Activated B cell treated with CpG ODN at 0.5 μM for 24 hours (primary cell): ENCODE results near the gene FBN2. TPM values are rescaled to one million over a fixed set of nuclear protein-coding genes. Genes with fewer than 3 reads are reported as not detected.

Source experiments
- ATAC-seq: fragments of 200-7000 bp; cut with Tn5 transposase; one replicate; pipeline ENCODE4 v1.10.0; 2021; ENCODE audit warnings: low read depth, mild to moderate bottlenecking, moderate library complexity
- CTCF ChIA-PET: fragments of 350-600 bp; sonication (Branson Sonifier 250); formaldehyde crosslinking; loops from one replicate; lab custom pipeline; 2021; ENCODE audit warnings: antibody characterized with exemption; lab: Charles Lee
- POLR2A ChIA-PET: fragments of 350-600 bp; sonication (Branson Sonifier 250); formaldehyde crosslinking; loops from one replicate; lab custom pipeline; 2021; ENCODE audit warnings: antibody characterized with exemption; lab: Charles Lee
- DNase-seq: peaks from one replicate; pipeline ENCODE4 v3.0.0; 2022
- H3K27ac Mint-ChIP-seq: one replicate; pipeline ENCODE4 v1.8.0; 2020; ENCODE audit warnings: mixed read lengths
- H3K27me3 Mint-ChIP-seq: one replicate; pipeline ENCODE4 v1.8.0; 2021; ENCODE audit warnings: mixed read lengths
- H3K36me3 Mint-ChIP-seq: one replicate; pipeline ENCODE4 v1.8.0; 2021; ENCODE audit warnings: low read depth, mixed read lengths
- H3K4me1 Mint-ChIP-seq: one replicate; pipeline ENCODE4 v1.8.0; 2021; ENCODE audit warnings: mixed read lengths
- H3K4me3 Mint-ChIP-seq: one replicate; pipeline ENCODE4 v1.8.0; 2020; ENCODE audit warnings: mild to moderate bottlenecking, mixed read lengths
- H3K9me3 Mint-ChIP-seq: one replicate; pipeline ENCODE4 v1.8.0; 2020; ENCODE audit warnings: mixed read lengths
- intact Hi-C: fragments of 100-400 bp; cut with micrococcal nuclease; formaldehyde crosslinking; loops from one replicate; pipeline ENCODE4 v1.15.1; 2024
- total RNA-seq: library from RNA; stranded (reverse); gene quantifications from 2 replicates; pipeline ENCODE4 v1.2.3, GENCODE V29; 2022
- TF ChIP-seq, protein P1 (sequence below): fragments of 200-600 bp; IDR thresholded peaks from one replicate; pipeline ENCODE4 v1.8.0; 2022; ENCODE audit warnings: antibody characterized with exemption, mild to moderate bottlenecking

FBN2 gene
- total RNA-seq, result not detected in 2 replicates

DNA sequence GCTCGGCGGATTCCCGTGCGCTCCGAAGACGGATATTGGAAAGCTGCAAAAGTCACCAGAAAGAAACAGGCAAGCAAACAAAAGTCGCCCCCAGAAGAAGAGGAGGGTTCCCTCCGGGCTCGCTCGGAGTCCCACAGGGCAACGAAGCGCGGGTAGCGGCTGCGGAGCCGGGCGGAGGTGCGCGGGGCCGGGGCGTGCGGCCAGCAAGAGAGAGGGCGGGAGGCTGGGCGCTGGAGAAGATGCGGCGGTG lies at the start of gene FBN2:
TSS of gene FBN2 (minus strand) at position 246 of the 250 bp plus-strand sequence. CDS start 642 bp downstream, outside the sequence.
- Mint-ChIP-seq H3K4me3 (no peak within 1 kb of the TSS), H3K36me3 (no peaks in the 10 kb centered on the region), H3K4me1 (no peaks in the 10 kb centered on the region), H3K27ac (no peak within 1 kb of the TSS), H3K27me3 (peaks cover 23% of the 10 kb centered on the region), H3K9me3 (no peaks in the 10 kb centered on the region)
- ChIA-PET CTCF (no interaction called here), POLR2A (no interaction called here)
- intact Hi-C loops, result no loop called here
- TF ChIP-seq, protein P1, sequence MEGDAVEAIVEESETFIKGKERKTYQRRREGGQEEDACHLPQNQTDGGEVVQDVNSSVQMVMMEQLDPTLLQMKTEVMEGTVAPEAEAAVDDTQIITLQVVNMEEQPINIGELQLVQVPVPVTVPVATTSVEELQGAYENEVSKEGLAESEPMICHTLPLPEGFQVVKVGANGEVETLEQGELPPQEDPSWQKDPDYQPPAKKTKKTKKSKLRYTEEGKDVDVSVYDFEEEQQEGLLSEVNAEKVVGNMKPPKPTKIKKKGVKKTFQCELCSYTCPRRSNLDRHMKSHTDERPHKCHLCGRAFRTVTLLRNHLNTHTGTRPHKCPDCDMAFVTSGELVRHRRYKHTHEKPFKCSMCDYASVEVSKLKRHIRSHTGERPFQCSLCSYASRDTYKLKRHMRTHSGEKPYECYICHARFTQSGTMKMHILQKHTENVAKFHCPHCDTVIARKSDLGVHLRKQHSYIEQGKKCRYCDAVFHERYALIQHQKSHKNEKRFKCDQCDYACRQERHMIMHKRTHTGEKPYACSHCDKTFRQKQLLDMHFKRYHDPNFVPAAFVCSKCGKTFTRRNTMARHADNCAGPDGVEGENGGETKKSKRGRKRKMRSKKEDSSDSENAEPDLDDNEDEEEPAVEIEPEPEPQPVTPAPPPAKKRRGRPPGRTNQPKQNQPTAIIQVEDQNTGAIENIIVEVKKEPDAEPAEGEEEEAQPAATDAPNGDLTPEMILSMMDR, result no peak
- ATAC-seq (no peak), DNase-seq (no peak)

DNA sequence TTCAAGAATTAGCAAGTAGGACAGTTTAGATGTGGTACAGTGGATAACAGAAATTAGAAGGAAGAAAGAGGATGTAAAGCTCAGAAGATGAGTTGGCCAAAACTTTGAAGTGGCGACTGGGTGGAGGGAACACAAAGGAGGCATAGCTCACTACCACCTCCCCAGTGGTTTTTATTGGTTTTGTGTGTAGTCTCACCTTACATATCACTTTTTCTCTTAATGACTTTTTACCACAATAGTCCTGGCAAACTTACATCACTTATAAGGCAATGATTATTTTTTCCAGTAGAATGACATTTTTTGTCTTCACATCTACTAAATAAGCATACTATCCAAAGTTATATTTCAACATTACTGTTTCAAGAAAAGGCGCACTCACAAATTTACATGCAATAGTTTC lies 49.2 kb upstream of the FBN2 start:
- Mint-ChIP-seq H3K9me3 (peaks cover 9% of the 10 kb centered on the region), H3K27ac (no peak overlapping the region), H3K27me3 (no peaks in the 10 kb centered on the region), H3K4me1 (no peaks in the 10 kb centered on the region), H3K4me3 (no peak overlapping the region), H3K36me3 (no peaks in the 10 kb centered on the region)
- CTCF ChIA-PET, result no interaction called here
- DNase-seq (no peak), ATAC-seq (no peak)
- intact Hi-C loops, result no loop called here
- TF ChIP-seq, protein P1, result no peak
- POLR2A ChIA-PET, result no interaction called here

DNA sequence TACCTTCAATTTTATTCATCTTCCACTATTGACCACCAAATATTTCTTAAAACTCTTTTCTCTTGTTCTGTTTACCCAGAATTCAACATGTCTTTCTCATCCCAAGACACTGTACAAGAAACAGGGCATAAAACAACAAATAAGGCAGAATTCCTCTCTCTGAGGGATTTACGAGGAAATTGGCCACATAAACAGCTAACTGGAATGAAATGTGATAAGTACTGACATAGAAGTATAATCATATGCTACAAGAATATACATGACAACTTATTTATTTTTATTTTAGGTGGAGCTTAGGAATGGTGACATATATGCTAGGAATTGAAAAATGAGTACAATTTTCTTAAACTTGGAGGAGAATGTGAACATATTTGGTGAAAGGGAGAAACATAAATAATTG lies 48.8 kb upstream of the FBN2 start:
- no peak for ATAC-seq
- Mint-ChIP-seq H3K36me3 (no peaks in the 10 kb centered on the region), H3K9me3 (peaks cover 9% of the 10 kb centered on the region), H3K27ac (no peak overlapping the region), H3K27me3 (no peaks in the 10 kb centered on the region), H3K4me3 (no peak overlapping the region), H3K4me1 (no peaks in the 10 kb centered on the region)
- POLR2A ChIA-PET, result no interaction called here
- TF ChIP-seq, protein P1, result no peak
- intact Hi-C loops, result no loop called here
- CTCF ChIA-PET, result no interaction called here
- DNase-seq, result no peak

DNA sequence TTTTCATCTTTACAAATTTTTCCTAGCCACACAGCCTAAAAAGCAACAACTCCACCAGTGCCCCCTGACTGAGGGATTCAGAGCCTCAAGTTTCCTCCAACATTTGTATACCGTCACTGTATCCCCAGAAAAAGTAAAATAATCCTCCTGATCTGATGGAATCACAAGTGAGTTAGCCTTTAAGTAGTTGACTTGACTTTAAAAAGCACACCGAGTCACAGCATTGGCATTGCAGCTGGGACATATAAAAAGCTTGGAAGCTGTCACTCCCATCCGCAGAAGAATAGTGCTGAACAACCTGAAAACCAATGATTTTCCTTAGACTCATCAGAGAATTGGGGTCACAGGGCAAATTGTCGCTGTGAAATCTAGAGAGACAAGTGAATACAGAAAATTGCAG lies 41.6 kb upstream of the FBN2 start:
- POLR2A ChIA-PET, result no interaction called here
- TF ChIP-seq, protein P1, result no peak
- intact Hi-C loops, result no loop called here
- Mint-ChIP-seq H3K4me3 (no peak overlapping the region), H3K4me1 (no peaks in the 10 kb centered on the region), H3K9me3 (peaks cover 14% of the 10 kb centered on the region), H3K27ac (no peak overlapping the region), H3K27me3 (no peaks in the 10 kb centered on the region), H3K36me3 (no peaks in the 10 kb centered on the region)
- ATAC-seq (no peak), DNase-seq (no peak)
- CTCF ChIA-PET, result no interaction called here

DNA sequence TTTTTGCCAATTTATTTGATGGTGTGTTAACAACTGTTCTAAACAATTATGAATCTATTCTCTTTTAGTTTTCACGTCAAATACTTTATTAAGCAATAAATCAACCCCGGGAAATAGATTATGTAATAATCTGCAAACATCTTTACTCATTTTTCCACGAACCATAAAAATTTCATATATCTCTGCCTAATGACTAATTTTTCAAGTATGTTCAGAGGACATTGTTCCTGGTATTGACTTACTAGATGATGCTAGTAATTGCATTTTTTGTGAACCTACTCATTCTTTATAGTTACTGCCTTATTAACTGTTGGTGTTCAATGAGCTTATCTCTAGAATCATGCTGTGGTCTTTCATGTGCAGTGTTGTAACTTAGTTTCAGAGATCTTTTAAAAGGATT lies 41.0 kb upstream of the FBN2 start:
- TF ChIP-seq, protein P1, result no peak
- DNase-seq (no peak), ATAC-seq (no peak)
- POLR2A ChIA-PET, result no interaction called here
- H3K36me3 Mint-ChIP-seq, result no peaks in the 10 kb centered on the region
- H3K4me3 Mint-ChIP-seq, result no peak overlapping the region
- no peaks in the 10 kb centered on the region for H3K27me3 Mint-ChIP-seq
- H3K9me3 Mint-ChIP-seq, result peaks cover 14% of the 10 kb centered on the region
- intact Hi-C loops, result no loop called here
- CTCF ChIA-PET, result no interaction called here
- H3K27ac Mint-ChIP-seq, result no peak overlapping the region
- H3K4me1 Mint-ChIP-seq, result no peaks in the 10 kb centered on the region
